K562 (cell line): ENCODE data around the gene S100A8. TPM values are rescaled to one million over a fixed set of nuclear protein-coding genes. Genes with fewer than 3 reads are reported as not detected.

Experiments
- ATAC-seq: fragments of 200-7000 bp; cut with Tn5 transposase; 3 replicates; pipeline ENCODE4 v1.9.1; 2020; ENCODE audit warnings: moderate library complexity
- BruUV-seq: library from RNA; stranded (reverse); fragments of 400-500 nt; replicated peaks from 2 replicates; lab custom pipeline; 2021; lab: Mats Ljungman, UMichigan
- CTCF ChIA-PET: fragments of 300-600 bp; formaldehyde crosslinking; extraction: SDS; loops from one replicate; lab custom pipeline; 2021; ENCODE audit warnings: low intra/inter-chr PET ratio; lab: Yijun Ruan, JAX
- POLR2A ChIA-PET: fragments of 300-600, 350-650 bp; sonication (Branson Sonifier 250); formaldehyde crosslinking; extraction: SDS; loops from one replicate; lab custom pipeline; 2021; ENCODE audit warnings: antibody characterized with exemption, inconsistent platforms; lab: Yijun Ruan, JAX
- DNase-seq, 4 experiments: peaks; one replicate each; pipeline versions ENCODE4 v3.0.0 to v3.0.0-alpha.2; 2011 to 2018; ENCODE audit warnings: low spot score in 3 of 4, mixed read lengths in 3 of 4; ENCODE audit errors: extremely low read depth in 1 of 4
- FAIRE-seq: peaks from 2 replicates; lab custom pipeline; 2011; peaks lifted over from hg19 to GRCh38; lab: Jason Lieb, UNC
- H2AFZ ChIP-seq: 2 replicates; pipeline ENCODE4 v1.6.0; 2011; ENCODE audit warnings: low read depth, low read length, control low read depth, inconsistent platforms
- H3K27ac ChIP-seq: fragments of 200-600 bp; 3 replicates; pipeline ENCODE4 v1.8.0; 2011; ENCODE audit warnings: low read depth, mild to moderate bottlenecking, control low read depth, inconsistent platforms, low read length, moderate library complexity, mixed read lengths; ENCODE audit errors: extremely low read depth
- H3K27me3 ChIP-seq, 2 experiments: fragments of 300-600 bp in 1 of 2; 2 replicates in 1 of 2; 3 replicates in 1 of 2; pipeline versions ENCODE4 v1.6.0 to v1.8.0; 2011; ENCODE audit warnings: inconsistent platforms in 2 of 2, low read length in 2 of 2, mild to moderate bottlenecking in 1 of 2, mixed read lengths in 1 of 2, moderate library complexity in 1 of 2; ENCODE audit not compliant: control insufficient read depth in 2 of 2, insufficient read depth in 2 of 2
- H3K36me3 ChIP-seq: fragments of 300-600 bp; 3 replicates; pipeline ENCODE4 v1.8.0; 2011; ENCODE audit warnings: mild to moderate bottlenecking, low read length, inconsistent platforms; ENCODE audit not compliant: control insufficient read depth, insufficient read depth
- H3K4me1 ChIP-seq, 2 experiments: fragments of 200-600 bp in 1 of 2; replicated peaks in 1 of 2; 2 replicates in 1 of 2; 3 replicates in 1 of 2; pipeline versions ENCODE4 v1.5.1 to v1.8.0; 2011; ENCODE audit warnings: inconsistent platforms in 2 of 2, low read length in 2 of 2, mild to moderate bottlenecking in 1 of 2, mixed read lengths in 1 of 2, moderate library complexity in 1 of 2; ENCODE audit not compliant: control insufficient read depth in 2 of 2, insufficient read depth in 2 of 2
- H3K4me2 ChIP-seq: 2 replicates; pipeline ENCODE4 v1.6.1; 2011; ENCODE audit warnings: low read length, control low read depth, inconsistent platforms, mixed read lengths; ENCODE audit not compliant: insufficient read depth
- H3K4me3 ChIP-seq: fragments of 200-600 bp; sonication (generic), shearing (Covaris generic); 2 replicates; pipeline ENCODE4 v1.5.1; 2016; ENCODE audit warnings: control low read depth, inconsistent platforms
- H3K79me2 ChIP-seq: fragments of 200-600 bp; 3 replicates; pipeline ENCODE4 v1.8.0; 2011; ENCODE audit warnings: low read length, inconsistent platforms; ENCODE audit not compliant: control insufficient read depth, insufficient read depth
- H3K9ac ChIP-seq, 2 experiments: 2 replicates each; pipeline versions ENCODE4 v1.6.0 to v1.6.1; 2011; ENCODE audit warnings: low read depth in 2 of 2, low read length in 2 of 2, control low read depth in 1 of 2, inconsistent platforms in 1 of 2, mild to moderate bottlenecking in 1 of 2, mixed read lengths in 1 of 2; ENCODE audit not compliant: insufficient read depth in 1 of 2
- H3K9me1 ChIP-seq: one replicate; pipeline ENCODE4 v1.6.0; 2011; ENCODE audit warnings: inconsistent platforms, mild to moderate bottlenecking, low read length, moderate library complexity; ENCODE audit not compliant: control insufficient read depth, insufficient read depth
- H3K9me3 ChIP-seq: replicated peaks from 2 replicates; pipeline ENCODE4 v1.5.1; 2011; ENCODE audit warnings: low read depth, low read length, inconsistent platforms; ENCODE audit not compliant: control insufficient read depth, insufficient read depth
- H4K20me1 ChIP-seq: replicated peaks from 2 replicates; pipeline ENCODE4 v1.6.1; 2011; ENCODE audit warnings: low read length, inconsistent platforms, mixed read lengths; ENCODE audit not compliant: control insufficient read depth, insufficient read depth
- ARID1B ChIP-seq: fragments of 450-650 bp; IDR thresholded peaks from 2 replicates; pipeline ENCODE4 v1.6.1; 2016; ENCODE audit warnings: antibody characterized with exemption, mild to moderate bottlenecking, inconsistent platforms
- ARID3B ChIP-seq: fragments of 250-450 bp; sonication (Bioruptor Pico); IDR thresholded peaks from 2 replicates; pipeline ENCODE4 v1.4.0; 2020; ENCODE audit warnings: borderline replicate concordance
- CEBPB ChIP-seq: fragments of 450-650 bp; IDR thresholded peaks from 2 replicates; pipeline ENCODE4 v1.6.1; 2016; ENCODE audit warnings: missing genetic modification characterization, missing compliant biosample characterization
- COPS2 ChIP-seq: fragments of 450-650 bp; conservative IDR thresholded peaks from 2 replicates; pipeline ENCODE4 v1.6.1; 2016; ENCODE audit warnings: mild to moderate bottlenecking, moderate library complexity
- E2F1 ChIP-seq: sonication (generic); formaldehyde crosslinking; IDR thresholded peaks from 2 replicates; pipeline ENCODE4 v1.8.1; 2023; ENCODE audit warnings: mild to moderate bottlenecking, missing genetic modification reagents, moderate library complexity
- E2F4 ChIP-seq: sonication (generic); formaldehyde crosslinking; IDR thresholded peaks from 2 replicates; pipeline ENCODE4 v1.8.0; 2022; ENCODE audit warnings: mild to moderate bottlenecking, low read depth, missing genetic modification reagents
- MCM7 ChIP-seq, 2 experiments: fragments of 450-650 bp; IDR thresholded peaks; 2 replicates each; pipeline ENCODE4 v1.6.1; 2016 to 2018
- NUFIP1 ChIP-seq: fragments of 450-650 bp; IDR thresholded peaks from 2 replicates; pipeline ENCODE4 v1.6.1; 2018; ENCODE audit not compliant: partially characterized antibody
- PHF21A ChIP-seq: fragments of 450-650 bp; IDR thresholded peaks from 2 replicates; pipeline ENCODE4 v1.6.1; 2017; ENCODE audit warnings: low read depth, borderline replicate concordance
- POLR3G ChIP-seq: IDR thresholded peaks from 2 replicates; pipeline ENCODE4 v1.6.1; 2011; ENCODE audit not compliant: insufficient read length, insufficient replicate concordance; ENCODE audit errors: extremely low read depth
- PTBP1 ChIP-seq: fragments of 200-400 bp; formaldehyde crosslinking; IDR thresholded peaks from 2 replicates; pipeline ENCODE4 v1.6.1; 2017; ENCODE audit warnings: low read depth, low read length
- ZNF75A ChIP-seq: fragments of 450-650 bp; formaldehyde crosslinking; IDR thresholded peaks from 2 replicates; pipeline ENCODE4 v1.4.0; 2020; ENCODE audit warnings: mild to moderate bottlenecking
- WGBS: fragments of 100-300 bp; shearing (Covaris generic); methylation state at CpG from one replicate; pipeline ENCODE4 v1.1.6; 2016; ENCODE audit warnings: low coverage, mixed read lengths; ENCODE audit not compliant: insufficient coverage; ENCODE audit errors: missing lambda C conversion rate; 5-methylcytosine and 5-hydroxymethylcytosine counted together
- in situ Hi-C: fragments of 300-500 bp; cut with MboI; formaldehyde crosslinking; loops from 4 replicates; pipeline ENCODE4 v1.15.0; 2018; ENCODE audit warnings: inconsistent platforms, mixed read lengths
- intact Hi-C: fragments of 100-400 bp; cut with micrococcal nuclease; formaldehyde crosslinking; loops from 2 replicates; pipeline ENCODE4 v1.14.2; 2022
- polyA plus RNA-seq, 8 experiments: library from polyadenylated mRNA; depleted of rRNA in 4 of 8; stranded (reverse) in 5 of 8; unstranded in 3 of 8; fragments of >200 nt; fragmentation: Nextera tagmentation in 2 of 8; fragmentation: Illumina TruSeq in 1 of 8; extraction: Ambion mirVana in 2 of 8; extraction: Trizol in 1 of 8; gene quantifications; 2 replicates each; pipeline versions ENCODE4 v1.2.1 to v1.2.3, GENCODE V29; 2011 to 2014; ENCODE audit warnings: inconsistent platforms in 1 of 8, missing spikeins in 1 of 8
- total RNA-seq, 7 experiments: library from RNA; depleted of rRNA in 6 of 7; stranded (reverse); fragments of >200 nt in 6 of 7; fragmentation: Illumina TruSeq in 2 of 7; extraction: Trizol in 2 of 7; gene quantifications; 2 replicates each; pipeline versions ENCODE4 v1.2.1 to v1.2.3, GENCODE V29; 2011 to 2021; ENCODE audit warnings: low replicate concordance in 1 of 7
- TF ChIP-seq, protein P1 (sequence below): sonication (generic); formaldehyde crosslinking; IDR thresholded peaks from 2 replicates; pipeline ENCODE4 v1.4.0; 2020; ENCODE audit warnings: mild to moderate bottlenecking, missing genetic modification reagents
- TF ChIP-seq, protein P2 (sequence below): fragments of 450-650 bp; IDR thresholded peaks from 2 replicates; pipeline ENCODE4 v1.6.1; 2016
- TF ChIP-seq, protein P3 (sequence below): sonication (generic); formaldehyde crosslinking; IDR thresholded peaks from 2 replicates; pipeline ENCODE4 v1.8.1; 2023; ENCODE audit warnings: mild to moderate bottlenecking, missing genetic modification reagents

Gene S100A8
- total and polyA plus RNA-seq, 9 of the 15 experiments (the other 6 are each of a cell fraction or from before 2014, with no cell fraction given): 0.15 to 0.60 TPM; not detected in 7

- peaks cover 25 to 69% of the 10 kb centered on the region in 2 experiments; a peak in 4 of 5 replicates for H3K27me3 ChIP-seq
- BruUV-seq: no TSS peak
- DNase-seq: no peak
- H3K36me3 ChIP-seq: no peaks in the 10 kb centered on the region
- H4K20me1 ChIP-seq: peaks cover 4% of the 10 kb centered on the region; the same call in 1 of the 2 replicates
- ChIA-PET POLR2A (interaction anchor here (1.0 to 1.1 kb wide), 2 partner anchors 10 to 11 kb away, joined by 3 to 5 read pairs; no protein-coding TSS in a partner anchor), CTCF (no interaction called here)
- no peak overlapping the region for H3K9ac ChIP-seq
- in situ Hi-C loops (no loop called here), intact Hi-C loops (no loop called here)
- ATAC-seq: no peak
- H3K4me2 ChIP-seq: no peak overlapping the region
- H3K27ac ChIP-seq: no peak overlapping the region
- H3K79me2 ChIP-seq: no peaks in the 10 kb centered on the region
- H2AFZ ChIP-seq: no peak overlapping the region
- no peak for FAIRE-seq
- H3K9me1 ChIP-seq: no peaks in the 10 kb centered on the region
- no peak overlapping the region for H3K4me3 ChIP-seq
- WGBS: 0% methylated on average over 6 of the region's 6 CpGs
- H3K4me1 ChIP-seq: no peaks in the 10 kb centered on the region
- no peaks in the 10 kb centered on the region for H3K9me3 ChIP-seq
- TF ChIP-seq POLR3G (no peak), NUFIP1 (no peak), ARID1B (no peak), ZNF75A (CRISPR knock-in tag) (no peak), PTBP1 (no peak), CEBPB (tag) (no peak), E2F4 (CRISPR knock-in tag) (no peak), MCM7 (IDR thresholded peaks at IDR 0.05) (no peak), E2F1 (no peak), COPS2 (no peak), ARID3B (no peak), PHF21A (no peak)
- TF ChIP-seq, protein P1, sequence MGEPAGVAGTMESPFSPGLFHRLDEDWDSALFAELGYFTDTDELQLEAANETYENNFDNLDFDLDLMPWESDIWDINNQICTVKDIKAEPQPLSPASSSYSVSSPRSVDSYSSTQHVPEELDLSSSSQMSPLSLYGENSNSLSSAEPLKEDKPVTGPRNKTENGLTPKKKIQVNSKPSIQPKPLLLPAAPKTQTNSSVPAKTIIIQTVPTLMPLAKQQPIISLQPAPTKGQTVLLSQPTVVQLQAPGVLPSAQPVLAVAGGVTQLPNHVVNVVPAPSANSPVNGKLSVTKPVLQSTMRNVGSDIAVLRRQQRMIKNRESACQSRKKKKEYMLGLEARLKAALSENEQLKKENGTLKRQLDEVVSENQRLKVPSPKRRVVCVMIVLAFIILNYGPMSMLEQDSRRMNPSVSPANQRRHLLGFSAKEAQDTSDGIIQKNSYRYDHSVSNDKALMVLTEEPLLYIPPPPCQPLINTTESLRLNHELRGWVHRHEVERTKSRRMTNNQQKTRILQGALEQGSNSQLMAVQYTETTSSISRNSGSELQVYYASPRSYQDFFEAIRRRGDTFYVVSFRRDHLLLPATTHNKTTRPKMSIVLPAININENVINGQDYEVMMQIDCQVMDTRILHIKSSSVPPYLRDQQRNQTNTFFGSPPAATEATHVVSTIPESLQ: no peak
- TF ChIP-seq, protein P2, sequence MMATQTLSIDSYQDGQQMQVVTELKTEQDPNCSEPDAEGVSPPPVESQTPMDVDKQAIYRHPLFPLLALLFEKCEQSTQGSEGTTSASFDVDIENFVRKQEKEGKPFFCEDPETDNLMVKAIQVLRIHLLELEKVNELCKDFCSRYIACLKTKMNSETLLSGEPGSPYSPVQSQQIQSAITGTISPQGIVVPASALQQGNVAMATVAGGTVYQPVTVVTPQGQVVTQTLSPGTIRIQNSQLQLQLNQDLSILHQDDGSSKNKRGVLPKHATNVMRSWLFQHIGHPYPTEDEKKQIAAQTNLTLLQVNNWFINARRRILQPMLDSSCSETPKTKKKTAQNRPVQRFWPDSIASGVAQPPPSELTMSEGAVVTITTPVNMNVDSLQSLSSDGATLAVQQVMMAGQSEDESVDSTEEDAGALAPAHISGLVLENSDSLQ: no peak
- TF ChIP-seq, protein P3, sequence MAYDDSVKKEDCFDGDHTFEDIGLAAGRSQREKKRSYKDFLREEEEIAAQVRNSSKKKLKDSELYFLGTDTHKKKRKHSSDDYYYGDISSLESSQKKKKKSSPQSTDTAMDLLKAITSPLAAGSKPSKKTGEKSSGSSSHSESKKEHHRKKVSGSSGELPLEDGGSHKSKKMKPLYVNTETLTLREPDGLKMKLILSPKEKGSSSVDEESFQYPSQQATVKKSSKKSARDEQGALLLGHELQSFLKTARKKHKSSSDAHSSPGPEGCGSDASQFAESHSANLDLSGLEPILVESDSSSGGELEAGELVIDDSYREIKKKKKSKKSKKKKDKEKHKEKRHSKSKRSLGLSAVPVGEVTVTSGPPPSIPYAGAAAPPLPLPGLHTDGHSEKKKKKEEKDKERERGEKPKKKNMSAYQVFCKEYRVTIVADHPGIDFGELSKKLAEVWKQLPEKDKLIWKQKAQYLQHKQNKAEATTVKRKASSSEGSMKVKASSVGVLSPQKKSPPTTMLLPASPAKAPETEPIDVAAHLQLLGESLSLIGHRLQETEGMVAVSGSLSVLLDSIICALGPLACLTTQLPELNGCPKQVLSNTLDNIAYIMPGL (CRISPR knock-in tag): no peak
Measured at GRCh38 chr1:153395776-153396175, 4.9 kb upstream of the S100A8 start.
